GM21367 (cell line): ENCODE results near the gene VPS41.
"Not testable (repeated sequence)": the region's sequence is repeated elsewhere in the genome, so short reads cannot be mapped to it uniquely, and the experiment has no call there.

Source experiments
- ATAC-seq: cut with Tn5 transposase; IDR thresholded peaks from one replicate; pipeline ENCODE4 v1.9.1; 2021; ENCODE audit not compliant: unreplicated experiment

Gene VPS41

GRCh38 chr7:38858259-38858884 is 50.6 kb downstream of the VPS41 start:
- ATAC-seq: no peak

GRCh38 chr7:38855867-38856266 is 53.1 kb downstream of the VPS41 start:
- no peak for ATAC-seq

- no peak for ATAC-seq
Observed at GRCh38 chr7:38855386-38855785, 53.6 kb downstream of the VPS41 start.

GRCh38 chr7:38854947-38855346 is 54.0 kb downstream of the VPS41 start:
- ATAC-seq: not testable (repeated sequence)

- ATAC-seq: no peak
Observed at GRCh38 chr7:38851321-38851720, 57.7 kb downstream of the VPS41 start.

GRCh38 chr7:38846280-38846679 is 62.7 kb downstream of the VPS41 start:
- no peak for ATAC-seq

GRCh38 chr7:38844952-38845563 is 63.9 kb downstream of the VPS41 start:
- no peak for ATAC-seq

- ATAC-seq: no peak
Observed at GRCh38 chr7:38842746-38843145, 66.2 kb downstream of the VPS41 start.

- ATAC-seq: no peak
Observed at GRCh38 chr7:38840736-38841460, 68.1 kb downstream of the VPS41 start.

GRCh38 chr7:38839851-38840250 is 69.1 kb downstream of the VPS41 start:
- ATAC-seq: no peak

GRCh38 chr7:38838725-38839385 is 70.1 kb downstream of the VPS41 start:
- no peak for ATAC-seq

- ATAC-seq: no peak
Observed at GRCh38 chr7:38834357-38834756, 74.6 kb downstream of the VPS41 start.

- ATAC-seq: no peak
Observed at GRCh38 chr7:38833329-38833728, 75.7 kb downstream of the VPS41 start.

- no peak for ATAC-seq
Observed at GRCh38 chr7:38831259-38831996, 77.6 kb downstream of the VPS41 start.

GRCh38 chr7:38830826-38831225 is 78.2 kb downstream of the VPS41 start:
- no peak for ATAC-seq

- no peak for ATAC-seq
Observed at GRCh38 chr7:38829488-38830165, 79.4 kb downstream of the VPS41 start.

- ATAC-seq: no peak
Observed at GRCh38 chr7:38828026-38828425, 81.0 kb downstream of the VPS41 start.

GRCh38 chr7:38825721-38826440 is 83.1 kb downstream of the VPS41 start:
- ATAC-seq: no peak

- no peak for ATAC-seq
Observed at GRCh38 chr7:38824948-38825347, 84.0 kb downstream of the VPS41 start.

- ATAC-seq: no peak
Observed at GRCh38 chr7:38822549-38822948, 86.4 kb downstream of the VPS41 start.
